ENCODE data around the gene IFIT2. TPM values are rescaled to one million over a fixed set of nuclear protein-coding genes. Genes with fewer than 3 reads are reported as not detected.

Gene IFIT2
- total RNA-seq, 1 experiment from 2014 or later = not detected

GRCh38 chr10:89343089-89343767, 41.4 kb downstream of the IFIT2 start:
- no peak overlapping the region for H3K14ac ChIP-seq (ENCODE audit: insufficient read depth, low read length)

More at GRCh38 chr10:89343089-89343767, 41.4 kb downstream of the IFIT2 start:
- H2BK15ac ChIP-seq (ENCODE audit: low read depth, low read length) = no peak overlapping the region
- WGBS (ENCODE audit: extremely low coverage, insufficient read length, low lambda C conversion rate) = no CpG with 5 or more reads among the region's 5 CpGs
- H3K27ac Mint-ChIP-seq = peak overlapping the region in 2 of 3 experiments; percentile 4 to 6; a peak in 1 of 7 replicates
- no peak overlapping the region for H2BK5ac ChIP-seq (ENCODE audit: insufficient read length, low read length)
- no peaks in the 10 kb centered on the region for H4K20me1 ChIP-seq (ENCODE audit: control insufficient read depth, insufficient read depth, insufficient read length)
- peaks cover 48% of the 10 kb centered on the region in 2 experiments for H3K4me1 Mint-ChIP-seq
- no peak overlapping the region for H2BK120ac ChIP-seq (ENCODE audit: low read depth, low read length, poor library complexity, severe bottlenecking)
- H4K8ac ChIP-seq (replicated peaks; ENCODE audit: insufficient read length, low read depth, low read length) = no peak overlapping the region
- H3K4me2 ChIP-seq (ENCODE audit: insufficient read depth, insufficient read length, low read length) = no peak overlapping the region
- no peak overlapping the region for H3K4me3 Mint-ChIP-seq
- no peak overlapping the region for H3K9ac ChIP-seq (ENCODE audit: extremely low read depth, insufficient read length, low read length)
- no peaks in the 10 kb centered on the region for H3K27me3 ChIP-seq (ENCODE audit: insufficient read depth, low read length)
- no peaks in the 10 kb centered on the region for H3K27me3 Mint-ChIP-seq (ENCODE audit: low read depth)
- no peaks in the 10 kb centered on the region for H3K36me3 Mint-ChIP-seq (ENCODE audit: insufficient read depth in 1 of 3, low read depth in 3 of 3)
- no peak for DNase-seq
- H2AK5ac ChIP-seq (ENCODE audit: insufficient read length, low read length) = no peak overlapping the region
- H4K91ac ChIP-seq (ENCODE audit: insufficient read length, low read depth, low read length) = no peak overlapping the region
- H3T11ph ChIP-seq (ENCODE audit: low read length) = no peak overlapping the region
- H2BK20ac ChIP-seq (ENCODE audit: low read depth, low read length, poor library complexity, severe bottlenecking) = no peak overlapping the region
- no peak overlapping the region for H3K23ac ChIP-seq (ENCODE audit: insufficient read length, low read depth, low read length)
- no peak overlapping the region for H3K56ac ChIP-seq (ENCODE audit: insufficient read length, low read depth, low read length)
- H4K5ac ChIP-seq (ENCODE audit: insufficient read length, low read depth, low read length) = no peak overlapping the region
- no peak for TF ChIP-seq CTCF (conservative IDR thresholded peaks at IDR 0.05)
- H3K9me3 ChIP-seq (ENCODE audit: control insufficient read depth, low read depth, low read length) = no peaks in the 10 kb centered on the region
- no peak overlapping the region for H3K27ac ChIP-seq (ENCODE audit: insufficient read length, low read depth, low read length)
- H3K18ac ChIP-seq (ENCODE audit: insufficient read length, low read depth, low read length) = no peak overlapping the region
- no peaks in the 10 kb centered on the region for H3K79me2 ChIP-seq (ENCODE audit: insufficient read depth, low read length)
- H3K79me1 ChIP-seq (ENCODE audit: insufficient read depth, low read depth, low read length, poor library complexity, severe bottlenecking) = no peaks in the 10 kb centered on the region
- H3K23me2 ChIP-seq (ENCODE audit: insufficient read length, low read depth, low read length, poor library complexity, severe bottlenecking) = no peaks in the 10 kb centered on the region
- peaks cover 18% of the 10 kb centered on the region for H3K4me1 ChIP-seq (ENCODE audit: insufficient read depth, low read length)
- no peak overlapping the region for H3K4ac ChIP-seq (ENCODE audit: low read depth, low read length)
- no peak overlapping the region for H2BK12ac ChIP-seq (ENCODE audit: insufficient read length, low read depth, low read length)
- no peaks in the 10 kb centered on the region for H3K9me3 Mint-ChIP-seq
- no peak overlapping the region for H2AFZ ChIP-seq (ENCODE audit: low read length)

All from H9 (cell line).